Kidney capillary endothelial cell (primary cell): ENCODE results near the gene PIGK.
"Not testable (repeated sequence)": the region's sequence is repeated elsewhere in the genome, so short reads cannot be mapped to it uniquely, and the experiment has no call there.

Experiments
- DNase-seq: peaks from one replicate; pipeline ENCODE4 v3.0.0-alpha.2; 2018; ENCODE audit warnings: low spot score

Gene PIGK

DNA sequence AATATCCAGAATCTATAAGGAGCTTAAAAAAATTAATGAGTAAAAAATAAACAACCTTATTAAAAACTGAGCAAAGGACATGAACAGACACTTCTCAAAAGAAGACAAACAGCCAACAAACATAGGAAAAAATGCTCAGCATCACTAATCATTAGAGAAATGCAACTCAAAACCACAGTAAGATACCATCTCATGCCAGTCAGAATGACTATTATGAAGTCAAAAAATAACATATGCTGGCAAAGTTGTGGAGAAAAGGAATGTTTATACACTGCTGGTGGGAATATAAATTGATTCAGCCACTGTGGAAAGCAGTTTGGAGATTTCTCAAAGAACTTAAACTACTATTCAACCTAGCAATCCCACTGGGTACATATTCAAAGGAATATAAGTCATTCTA, 25.3 kb downstream of the PIGK start:
- DNase-seq: no peak

DNA sequence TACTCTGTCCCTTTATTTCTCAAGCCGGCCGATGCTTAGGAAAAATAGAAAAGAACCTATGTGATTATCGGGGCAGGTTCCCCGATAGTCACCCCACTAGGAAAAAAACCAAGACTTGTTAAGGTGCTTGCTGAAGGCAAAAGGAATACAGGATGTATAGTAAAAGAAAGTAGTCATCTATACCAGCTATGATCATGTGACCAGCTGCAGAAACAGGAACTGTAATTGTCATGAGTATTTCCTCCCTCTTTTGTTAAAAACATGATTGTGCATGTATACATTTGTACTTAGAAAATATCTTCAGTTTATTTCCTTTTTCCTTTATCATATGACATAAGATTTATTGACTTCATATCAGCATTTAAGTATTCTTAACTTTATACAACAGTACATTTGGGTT, 30.5 kb downstream of the PIGK start:
- peak; percentile 13 for DNase-seq

DNA sequence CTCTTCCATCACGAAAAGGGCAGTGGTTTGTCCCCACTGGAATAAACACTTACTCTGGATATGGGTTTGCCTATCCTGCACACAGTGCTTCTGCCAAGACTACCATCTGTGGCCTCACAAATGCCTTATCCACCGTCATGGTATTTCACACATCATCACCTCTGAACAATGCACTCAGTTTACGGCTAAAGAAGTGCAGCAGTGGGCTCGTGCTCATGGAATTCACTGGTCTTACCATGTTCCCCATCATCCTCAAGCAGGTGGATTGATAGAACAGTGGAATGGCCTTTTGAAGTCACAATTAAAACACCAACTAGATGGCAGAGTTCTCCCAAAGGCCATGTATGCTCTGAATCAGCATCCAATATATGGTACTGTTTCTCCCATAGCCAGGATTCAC, 32.3 kb downstream of the PIGK start:
- not testable (repeated sequence) for DNase-seq

DNA sequence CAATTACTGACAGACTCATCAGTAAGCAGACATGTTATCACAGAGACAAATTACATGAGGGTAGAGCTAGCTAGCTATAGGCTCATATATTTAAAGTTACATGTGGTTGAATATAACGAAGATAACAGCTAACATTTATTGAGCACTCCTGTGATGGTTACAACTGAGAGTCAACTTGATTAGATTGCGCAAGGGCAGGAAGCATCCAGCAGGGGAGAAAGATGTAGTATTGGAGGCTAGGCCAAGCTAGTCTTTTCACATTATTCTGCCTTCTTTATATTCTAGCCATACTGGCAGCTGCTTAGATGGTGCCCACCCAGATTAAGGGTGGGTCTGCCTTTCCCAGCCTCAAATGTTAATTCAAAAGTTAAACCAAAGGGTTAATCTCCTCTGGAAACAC, 37.1 kb downstream of the PIGK start:
- DNase-seq: no peak

DNA sequence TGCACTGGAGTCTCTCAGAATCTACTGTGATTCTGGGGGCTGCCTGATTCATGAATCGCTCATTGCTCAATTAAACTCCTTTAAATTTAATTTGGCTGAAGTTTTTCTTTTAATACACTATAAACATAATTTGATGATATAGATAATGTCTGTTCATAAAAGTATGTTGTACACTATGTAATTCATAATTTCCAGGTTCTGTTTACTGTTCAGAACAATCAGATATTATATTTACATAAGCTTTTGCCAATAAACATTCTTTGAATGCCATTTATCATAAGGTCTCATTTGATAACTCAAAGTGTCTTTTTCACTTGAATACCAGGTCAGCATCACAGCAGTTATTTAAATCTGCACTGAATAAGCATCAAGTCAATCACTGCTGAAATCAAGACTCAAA, 39.6 kb downstream of the PIGK start:
- DNase-seq: no peak

DNA sequence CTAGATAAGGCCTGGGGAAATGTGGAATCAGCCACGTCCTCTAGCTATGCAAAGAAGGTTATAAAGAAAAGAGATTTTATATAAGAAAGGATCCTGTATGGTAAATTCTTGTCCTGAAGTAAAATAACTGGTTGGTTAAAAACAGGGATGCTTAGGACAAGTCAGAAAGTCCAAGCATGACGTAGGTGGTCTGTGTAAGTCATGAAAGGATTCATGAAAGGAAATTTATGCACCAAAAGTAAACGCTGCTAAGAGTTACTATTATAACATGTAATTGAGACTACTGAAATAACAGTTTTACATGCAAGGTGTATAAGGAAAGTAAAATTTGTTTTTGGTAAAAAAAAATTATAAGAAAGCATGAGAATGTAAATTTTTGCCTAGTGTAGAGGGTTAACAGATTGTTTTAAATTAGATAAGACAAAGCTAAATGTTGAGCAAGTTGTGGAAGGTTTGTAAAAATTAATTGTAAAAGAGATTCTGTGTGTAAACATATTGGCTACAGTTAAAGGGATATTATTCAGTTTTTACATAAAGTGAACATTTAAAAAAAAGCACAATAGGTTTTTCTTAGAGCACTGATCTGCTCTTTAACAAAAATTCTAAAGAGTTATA, 43.9 kb downstream of the PIGK start:
- DNase-seq: no peak

DNA sequence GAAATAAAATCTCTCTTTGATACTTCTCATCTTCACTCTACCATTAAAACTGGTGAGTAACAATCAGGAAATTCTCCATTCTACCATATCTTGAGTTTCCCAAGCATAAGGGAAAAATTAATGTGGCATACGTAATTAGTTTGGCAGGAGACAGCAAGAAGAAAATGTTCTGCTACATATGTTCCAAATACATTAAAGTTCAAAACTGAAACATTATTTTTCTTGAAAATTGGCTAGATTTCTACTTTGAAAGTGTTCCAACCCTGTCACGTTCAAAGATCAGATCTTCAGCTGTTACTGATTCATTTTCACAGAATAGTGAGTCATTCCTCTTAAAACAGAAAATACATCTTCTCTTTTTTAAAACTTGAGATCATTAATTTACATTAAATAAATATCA, 48.5 kb downstream of the PIGK start:
- no peak for DNase-seq

DNA sequence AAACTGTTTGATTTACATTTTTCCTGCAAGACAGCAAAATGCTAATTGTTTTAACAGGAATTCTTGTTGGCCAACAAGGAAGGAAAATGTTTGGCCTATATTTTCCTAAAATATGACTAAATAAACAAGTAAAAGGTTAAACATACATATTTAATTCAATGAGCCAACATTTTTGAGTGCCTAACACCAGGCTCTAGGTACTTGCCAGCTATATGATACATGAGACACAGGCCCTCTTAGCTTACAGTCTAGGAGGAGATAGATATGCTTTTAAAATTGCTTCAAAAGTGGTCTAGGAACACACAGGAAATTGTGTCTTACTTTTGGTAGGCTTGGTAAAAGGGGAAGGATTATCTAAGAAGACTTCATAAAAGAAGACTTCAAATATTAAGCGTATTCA, 50.9 kb downstream of the PIGK start:
- no peak for DNase-seq

DNA sequence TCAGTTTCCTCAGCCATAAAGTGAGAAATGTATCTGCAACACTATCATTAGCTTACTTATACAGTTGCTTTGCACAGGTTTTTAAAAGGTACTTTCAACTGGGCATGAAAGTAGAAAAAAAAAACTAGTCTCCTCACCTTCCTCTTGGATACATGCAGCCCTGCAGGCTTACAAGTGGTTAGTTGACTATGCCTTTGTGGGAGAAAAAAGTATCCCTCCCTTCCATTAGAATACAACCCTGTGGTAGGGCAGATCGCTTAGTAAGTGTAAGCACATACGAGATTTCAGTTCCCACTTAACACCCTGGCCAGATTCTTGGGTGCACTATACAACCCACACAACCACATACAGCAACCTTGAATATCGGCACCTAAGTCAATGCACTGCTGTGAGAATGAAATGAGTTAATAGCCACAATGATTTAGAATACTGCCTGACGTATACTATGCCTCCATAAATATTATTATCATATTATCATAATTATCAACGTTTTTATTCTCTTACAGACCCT, 54.7 kb downstream of the PIGK start:
- no peak for DNase-seq

DNA sequence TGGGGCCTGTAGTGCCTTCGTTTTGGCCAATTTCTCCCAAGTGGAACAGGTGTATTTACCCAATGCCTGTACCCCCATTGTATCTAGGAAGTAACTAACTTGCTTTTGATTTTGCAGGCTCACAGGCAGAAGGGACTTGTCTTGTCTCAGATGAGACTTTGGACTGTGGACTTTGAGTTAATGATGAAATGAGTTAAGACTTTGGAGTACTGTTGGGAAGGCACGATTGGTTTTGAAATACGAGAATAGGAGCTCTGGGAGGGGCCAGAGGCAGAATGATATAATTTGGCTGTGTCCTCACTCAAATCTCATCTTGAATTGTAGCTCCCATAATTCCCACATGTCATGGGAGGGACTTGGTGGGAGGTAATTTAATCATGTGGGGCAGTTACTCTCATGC, 59.5 kb downstream of the PIGK start:
- not testable (repeated sequence) for DNase-seq

DNA sequence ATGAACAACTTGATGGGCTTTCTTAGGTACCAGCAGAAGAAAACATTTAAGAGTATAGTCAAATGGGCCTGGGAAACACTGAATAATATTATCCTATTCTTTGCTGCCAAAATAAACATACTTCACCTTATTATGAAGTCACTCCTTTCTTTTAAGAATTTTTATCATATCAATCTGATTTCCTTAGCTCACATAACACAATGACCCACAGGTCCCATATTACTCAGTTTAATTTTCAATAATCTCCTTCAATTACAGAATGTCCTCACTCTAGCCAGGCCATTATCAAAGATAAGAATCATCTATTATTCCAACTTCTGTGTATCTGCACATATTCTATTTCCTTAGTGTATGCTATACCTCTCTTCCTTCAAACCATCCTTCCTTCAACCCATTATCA, 63.0 kb downstream of the PIGK start:
- no peak for DNase-seq

DNA sequence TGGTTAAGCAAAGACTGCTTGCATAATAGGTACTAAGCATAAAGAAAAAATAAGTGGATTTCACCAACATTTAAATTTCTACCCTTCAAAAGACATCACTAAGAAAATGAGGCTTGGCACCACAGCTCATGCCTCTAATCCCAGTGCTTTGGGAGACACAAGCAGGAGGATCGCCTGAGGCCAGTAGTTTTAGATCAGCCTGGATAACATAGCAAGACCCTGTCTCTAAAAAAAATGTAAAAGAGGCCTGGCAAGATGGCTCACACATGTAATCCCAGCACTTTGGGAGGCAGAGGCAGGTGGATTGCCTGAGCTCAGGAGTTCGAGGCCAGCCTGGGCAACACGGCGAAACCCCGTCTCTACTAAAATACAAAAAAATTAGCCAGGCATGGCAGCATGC, 73.0 kb downstream of the PIGK start:
- DNase-seq: no peak

DNA sequence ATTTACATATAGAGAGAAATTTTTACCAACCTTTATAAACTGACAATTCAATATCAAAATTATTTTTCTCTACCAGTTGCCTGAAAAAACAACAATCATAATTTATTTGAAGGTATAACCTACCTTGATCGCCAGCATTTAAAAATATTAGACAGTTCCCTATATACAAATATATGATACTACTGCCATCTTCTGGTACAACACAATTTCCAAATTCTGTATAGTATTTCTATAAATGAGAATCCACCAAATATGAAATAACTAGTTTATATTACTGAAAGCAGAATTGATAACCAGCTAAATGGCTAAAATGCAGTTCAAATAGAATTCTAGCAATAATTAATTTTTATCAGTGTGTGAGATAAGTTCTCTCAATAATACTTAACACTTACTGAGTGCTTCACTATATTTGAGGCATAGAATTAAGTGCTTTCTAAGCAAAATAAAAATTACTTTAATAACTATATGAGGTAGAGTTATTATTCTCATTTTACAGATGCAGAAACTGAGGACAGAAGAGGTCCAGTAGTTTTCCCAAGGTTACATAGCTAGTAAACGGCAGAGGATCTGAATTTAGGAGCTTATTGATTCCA, 75.6 kb downstream of the PIGK start:
- peak; percentile 46 for DNase-seq

DNA sequence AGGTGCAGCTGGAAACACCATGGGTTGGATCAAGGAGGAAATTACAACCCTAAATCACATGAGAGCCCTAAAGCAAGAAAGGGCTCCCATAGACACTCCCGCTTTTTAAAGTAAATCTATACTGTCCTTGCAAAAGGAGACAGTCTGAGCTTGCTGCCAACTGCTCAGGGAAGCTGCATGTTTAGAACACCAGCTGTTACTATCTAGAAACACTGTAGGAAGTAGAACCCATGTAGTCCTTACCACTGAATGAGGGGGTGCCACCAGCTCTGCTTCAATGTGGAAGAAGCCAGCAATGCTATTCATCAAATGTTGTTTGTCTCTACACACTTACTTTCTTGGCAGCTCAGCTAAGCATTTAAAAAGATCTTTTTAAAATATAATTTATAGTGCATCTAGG, 79.8 kb downstream of the PIGK start:
- DNase-seq: no peak

DNA sequence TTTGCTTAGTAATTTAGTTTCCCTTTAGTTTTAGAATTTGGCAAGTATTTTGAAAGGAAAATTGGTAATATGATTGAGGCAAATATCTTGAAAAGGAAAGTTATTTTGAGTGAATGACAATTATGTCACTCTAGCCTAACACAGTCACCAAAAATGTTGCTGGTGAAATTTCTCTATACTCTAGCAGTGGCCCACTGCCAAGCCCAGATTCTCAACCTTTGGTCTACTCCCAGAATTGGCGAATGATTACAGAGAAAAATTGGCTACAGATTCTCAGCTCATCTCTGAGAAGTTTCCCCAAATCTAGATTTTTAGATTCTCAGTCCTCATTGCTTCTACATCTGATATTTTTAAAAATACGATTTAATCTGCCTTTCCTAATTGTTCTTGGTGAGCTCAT, 84.9 kb downstream of the PIGK start:
- DNase-seq: no peak

DNA sequence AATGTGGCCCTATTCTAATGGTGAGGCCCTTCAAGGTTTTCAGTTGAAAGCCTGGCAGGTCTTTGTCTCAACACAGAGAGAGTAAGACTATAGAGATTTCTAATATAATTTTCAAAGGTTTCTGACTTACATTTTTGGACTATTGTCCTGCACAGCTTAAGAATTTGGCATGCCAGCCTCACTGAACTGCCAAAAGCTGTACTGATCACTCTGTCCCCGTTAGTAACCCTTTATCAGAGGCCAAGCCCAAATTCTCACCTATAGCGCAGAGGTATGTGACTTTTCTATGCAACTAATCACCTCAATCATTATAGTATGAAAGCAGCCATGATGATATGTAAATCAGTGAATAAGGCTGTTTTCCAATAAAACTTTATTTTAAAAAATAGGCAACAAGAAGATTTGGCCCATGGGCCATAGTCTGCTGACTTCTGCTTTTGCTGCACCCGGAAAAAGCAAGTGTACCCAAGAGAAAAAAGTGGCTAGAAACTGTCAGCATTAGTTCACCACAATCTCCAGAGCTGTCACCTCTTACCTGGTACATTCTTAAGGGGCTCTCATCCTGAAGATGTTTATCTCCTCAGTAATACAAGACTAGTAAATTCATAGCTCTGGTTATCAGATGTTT, 85.4 kb downstream of the PIGK start:
- DNase-seq: no peak

DNA sequence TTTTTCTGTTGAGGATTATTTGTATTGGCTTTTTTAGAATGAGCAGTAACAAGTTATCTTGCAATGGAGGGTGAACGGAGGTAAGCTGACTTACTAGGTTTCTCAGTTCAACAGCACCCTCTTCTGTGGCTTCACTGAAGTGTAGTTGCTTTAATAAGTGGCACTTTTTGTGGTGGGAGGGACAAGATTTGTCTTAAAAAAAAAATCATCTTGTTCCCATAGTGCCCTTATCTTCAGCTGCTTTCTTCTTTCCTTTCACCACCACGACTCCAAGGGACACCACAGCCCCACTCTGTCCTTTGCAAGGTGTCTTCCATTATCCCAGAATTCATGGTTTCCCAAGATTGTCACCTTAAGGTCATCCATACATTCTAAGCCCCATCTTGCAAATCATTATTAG, 92.9 kb downstream of the PIGK start:
- peak; percentile 48 for DNase-seq

DNA sequence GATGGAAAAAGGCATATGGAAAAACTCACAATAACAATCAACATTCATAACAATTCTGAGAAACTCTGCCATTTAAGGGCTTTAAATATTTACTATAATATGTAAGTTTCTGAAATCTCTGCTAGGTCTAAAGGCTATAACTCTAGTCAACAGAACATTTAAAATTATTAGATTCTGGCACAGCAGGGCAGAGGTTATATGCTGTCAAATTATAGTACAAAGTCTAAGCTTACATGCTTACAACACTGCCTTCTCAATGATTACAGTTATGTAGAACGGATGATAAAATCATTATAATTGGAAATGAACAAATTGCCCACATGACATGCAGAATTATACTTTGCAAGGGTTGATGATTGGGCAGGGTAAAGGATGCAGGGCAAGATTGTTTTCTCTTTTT, 97.7 kb downstream of the PIGK start:
- DNase-seq: no peak

DNA sequence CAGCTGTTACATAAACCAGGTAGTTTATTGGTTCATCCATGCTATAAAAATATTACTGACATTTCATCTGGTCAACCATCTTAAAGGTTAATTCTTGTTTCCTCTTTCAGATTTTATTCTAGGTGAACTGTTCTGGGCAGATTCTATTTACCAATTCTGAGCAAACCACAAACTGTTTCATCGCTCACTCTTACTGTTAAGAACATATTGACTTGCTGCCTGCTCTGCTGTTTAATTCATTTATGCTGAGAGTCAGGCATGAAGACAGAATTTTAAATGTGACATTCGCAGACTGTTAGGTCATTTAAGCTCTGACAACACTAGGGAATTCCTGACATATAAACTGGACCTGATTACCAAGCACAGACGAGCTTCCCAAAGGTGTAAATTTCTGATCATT, 98.3 kb downstream of the PIGK start:
- no peak for DNase-seq

DNA sequence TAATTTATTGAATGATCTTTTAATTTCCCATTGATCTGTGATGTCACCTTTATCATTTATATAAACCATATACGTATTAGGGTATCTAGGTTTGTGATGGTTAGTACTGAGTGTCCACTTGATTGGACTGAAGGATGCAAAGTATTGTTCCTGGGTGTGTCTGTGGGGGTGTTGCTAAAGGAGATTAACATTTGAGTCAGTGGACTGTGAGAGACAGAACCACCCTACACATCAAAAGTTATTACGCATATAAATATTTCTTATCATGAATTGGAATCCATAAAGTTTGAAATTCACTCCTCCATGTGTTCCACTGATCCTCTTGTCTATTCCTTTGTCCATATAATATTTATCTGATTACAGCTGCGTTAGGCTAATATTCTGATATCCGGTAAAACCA, 100.5 kb downstream of the PIGK start:
- DNase-seq: no peak

DNA sequence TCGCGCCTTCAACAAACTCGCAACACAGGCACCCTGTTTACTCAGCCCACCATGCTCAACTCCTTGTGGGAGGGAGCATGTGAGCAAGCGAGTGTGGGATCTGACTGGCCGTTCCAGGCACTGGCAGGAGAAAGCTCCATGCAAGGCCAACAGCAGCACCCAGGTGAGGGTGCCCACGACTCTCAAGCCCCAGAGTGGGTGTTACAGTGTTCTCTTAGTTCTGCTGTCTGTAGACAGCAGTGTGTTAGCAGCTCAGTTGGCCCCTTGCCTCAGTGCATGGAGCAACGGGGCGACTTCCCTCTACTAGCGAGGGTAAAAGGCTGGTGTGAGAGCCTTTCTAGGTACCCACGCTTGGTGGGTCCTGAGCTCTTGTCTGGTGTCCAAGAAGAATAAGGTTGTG, 114.6 kb downstream of the PIGK start:
- no peak for DNase-seq

DNA sequence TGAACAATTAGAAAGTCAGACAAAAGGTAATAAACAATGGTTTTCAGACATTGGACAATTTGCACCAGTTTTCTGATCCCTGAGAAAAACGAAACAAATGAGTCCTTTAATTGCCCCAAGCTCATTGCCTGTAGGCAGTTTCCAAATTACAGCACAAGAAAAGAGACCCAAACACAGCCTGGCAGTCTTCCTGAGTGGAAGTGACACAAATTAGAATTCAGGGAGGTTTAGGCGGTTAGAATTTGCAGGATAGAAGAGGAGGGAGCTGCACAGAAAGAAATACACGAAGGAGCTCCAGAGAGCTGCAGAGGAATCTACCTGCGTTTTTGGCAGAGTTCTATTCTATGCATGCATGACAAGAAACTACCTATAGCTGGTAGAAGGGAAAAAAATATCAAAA, 115.7 kb downstream of the PIGK start:
- DNase-seq: no peak

DNA sequence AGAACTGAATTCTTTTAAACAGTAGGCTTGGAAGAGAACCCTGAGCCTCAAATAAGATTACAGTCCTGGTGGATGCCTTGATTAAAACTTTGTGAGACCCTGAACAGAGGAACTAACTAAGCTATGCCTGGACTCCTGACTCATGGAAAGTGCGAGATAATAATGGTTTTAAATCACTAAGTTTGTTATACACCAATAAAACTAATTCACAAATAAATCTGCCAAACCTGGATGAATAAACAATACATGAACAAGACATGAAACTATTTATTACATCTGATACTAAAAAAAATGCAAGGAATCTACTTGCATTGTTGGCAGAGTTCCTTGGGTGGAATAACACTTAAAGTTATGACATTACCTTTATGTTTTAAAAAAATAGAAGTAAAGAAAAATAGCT, 118.4 kb downstream of the PIGK start:
- no peak for DNase-seq
